Measurements from ENCODE around the gene ABHD3.
"Not testable (repeated sequence)": the region's sequence is repeated elsewhere in the genome, so short reads cannot be mapped to it uniquely, and the experiment has no call there.

Gene ABHD3

DNA sequence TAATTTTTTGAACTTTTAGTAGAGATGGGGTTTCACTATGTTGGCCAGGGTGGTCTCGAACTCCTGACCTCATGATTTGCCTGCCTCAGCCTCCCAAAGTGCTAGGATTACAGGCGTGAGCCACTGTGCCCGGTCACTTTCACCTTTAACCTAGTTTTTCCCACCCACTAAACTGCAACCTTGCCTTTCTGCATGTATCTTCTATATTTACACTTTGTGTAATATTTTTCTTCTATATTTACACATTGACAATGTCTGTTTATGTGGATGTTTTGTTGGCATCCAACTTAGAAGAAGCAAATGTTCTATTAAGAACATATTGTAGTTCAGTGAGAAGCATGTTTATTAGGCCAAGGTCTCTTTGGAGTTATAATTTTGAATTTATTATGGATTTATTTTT, 65.8 kb downstream of the ABHD3 start:
- no peak for DNase-seq

DNA sequence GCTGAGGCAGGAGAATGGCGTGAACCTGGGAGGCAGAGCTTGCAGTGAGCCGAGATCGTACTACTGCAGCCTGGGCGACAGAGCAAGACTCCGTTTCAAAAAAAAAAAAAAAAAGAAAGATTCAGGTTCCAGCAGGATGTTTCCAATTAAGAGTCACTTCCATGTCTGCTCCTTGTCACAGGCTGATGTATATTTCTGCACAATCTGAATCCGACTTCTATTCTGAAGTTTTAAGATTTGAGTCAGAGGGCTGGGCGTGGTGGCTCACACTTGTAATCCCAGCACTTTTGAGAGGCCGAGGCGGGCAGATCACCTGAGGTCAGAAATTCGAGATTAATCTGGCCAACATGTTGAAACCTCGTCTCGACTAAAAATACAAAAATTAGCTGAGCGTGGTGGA, 67.8 kb downstream of the ABHD3 start:
- no peak for DNase-seq

DNA sequence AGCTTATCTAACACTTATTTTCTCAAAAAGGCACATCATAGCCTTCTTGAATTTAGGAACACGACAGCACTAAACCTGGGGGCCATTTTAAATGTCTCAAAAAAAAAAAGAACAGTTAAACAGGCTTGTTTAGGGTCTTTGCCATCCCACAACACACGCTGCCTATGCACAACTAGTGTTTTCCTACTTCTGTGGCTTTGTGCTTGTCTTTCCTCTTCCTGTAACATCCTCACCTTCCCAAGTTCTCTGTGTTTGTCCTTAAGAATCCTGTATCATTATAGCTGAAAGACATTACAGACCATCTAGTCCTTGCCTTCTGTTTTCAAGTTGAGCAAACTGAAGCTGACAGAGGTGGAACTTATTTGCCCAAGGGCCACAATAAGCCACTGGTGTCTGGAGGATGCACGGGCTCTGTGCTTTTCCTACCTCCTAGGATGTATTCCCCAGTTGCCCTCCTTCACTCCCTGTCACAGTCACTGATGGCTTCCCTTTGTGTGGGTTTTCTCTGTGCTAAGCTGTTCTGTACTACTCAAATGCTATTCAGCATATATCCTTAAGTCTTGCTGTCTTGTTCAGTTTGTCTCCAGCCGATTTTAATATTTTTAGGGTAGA, 69.9 kb downstream of the ABHD3 start:
- no peak for DNase-seq

DNA sequence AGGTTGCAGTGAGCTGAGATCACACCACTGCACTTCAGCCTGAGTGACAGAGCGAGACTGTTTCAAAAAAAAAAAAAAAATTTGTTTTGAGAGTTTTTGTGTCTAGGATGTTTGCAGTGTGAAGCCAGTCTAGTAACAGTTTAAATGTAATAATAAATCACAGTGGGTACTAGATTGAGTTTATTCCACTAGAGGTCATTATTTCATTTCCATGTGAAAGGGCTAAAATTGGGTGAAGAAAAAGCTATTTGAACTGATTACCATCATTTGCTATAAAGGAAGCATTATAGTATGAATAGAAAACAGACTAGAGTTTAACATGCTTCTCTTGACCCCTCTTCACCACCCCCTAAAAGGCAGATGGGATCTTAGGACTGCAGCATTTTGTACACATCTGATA, 72.2 kb downstream of the ABHD3 start:
- DNase-seq: no peak

DNA sequence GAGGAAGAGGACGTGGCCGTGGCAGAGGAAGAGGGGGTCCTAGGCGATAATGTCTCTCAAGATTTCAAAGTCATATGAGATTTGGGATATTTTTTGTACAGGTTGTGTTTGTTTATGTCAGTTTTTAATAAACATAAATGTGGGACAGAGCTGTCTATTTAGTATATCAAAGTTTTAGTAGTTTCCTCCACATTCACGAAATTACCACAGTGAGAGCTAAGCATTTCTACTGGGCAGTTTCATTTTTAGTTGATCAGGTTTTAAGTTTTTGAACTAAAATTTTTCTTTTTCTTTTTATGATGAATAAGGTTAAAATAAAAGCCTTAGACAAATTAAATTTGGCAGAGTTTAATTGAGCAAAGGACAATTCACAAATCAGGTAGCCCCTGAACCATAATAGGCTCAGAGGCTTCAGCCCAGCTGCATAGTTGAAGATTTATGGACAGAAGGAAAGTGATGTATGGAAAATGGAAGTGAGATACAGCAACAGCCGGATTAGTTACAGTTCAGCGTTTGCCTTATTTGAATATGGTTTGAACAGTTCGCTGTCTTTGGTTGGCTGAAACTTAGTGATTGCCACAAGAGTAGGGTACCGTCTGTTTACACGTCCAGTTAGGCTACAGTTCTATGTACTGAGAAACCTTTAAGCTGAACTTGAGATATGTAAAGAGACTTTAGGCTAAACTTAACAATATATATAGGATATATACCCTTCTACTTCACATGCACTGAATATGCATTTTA, 75.3 kb downstream of the ABHD3 start:
- DNase-seq: no peak

DNA sequence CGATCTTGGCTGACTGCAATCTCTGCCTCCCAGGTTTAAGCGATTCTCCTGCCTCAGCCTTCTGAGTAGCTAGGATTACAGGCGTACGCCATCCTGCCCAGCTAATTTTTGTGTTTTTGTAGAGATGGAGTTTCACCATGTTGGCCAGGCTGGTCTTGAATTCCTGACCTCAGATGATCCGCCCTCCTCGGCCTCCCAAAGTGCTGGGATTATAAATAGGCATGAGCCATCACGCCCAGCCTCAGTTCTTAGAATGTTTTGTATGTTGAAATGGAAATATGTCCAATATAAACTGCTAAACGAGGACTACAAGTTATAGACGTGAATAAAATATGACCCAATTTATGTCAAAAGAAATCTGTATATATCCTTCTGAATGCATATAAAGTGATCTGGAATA, 82.9 kb downstream of the ABHD3 start:
- DNase-seq: not testable (repeated sequence)

DNA sequence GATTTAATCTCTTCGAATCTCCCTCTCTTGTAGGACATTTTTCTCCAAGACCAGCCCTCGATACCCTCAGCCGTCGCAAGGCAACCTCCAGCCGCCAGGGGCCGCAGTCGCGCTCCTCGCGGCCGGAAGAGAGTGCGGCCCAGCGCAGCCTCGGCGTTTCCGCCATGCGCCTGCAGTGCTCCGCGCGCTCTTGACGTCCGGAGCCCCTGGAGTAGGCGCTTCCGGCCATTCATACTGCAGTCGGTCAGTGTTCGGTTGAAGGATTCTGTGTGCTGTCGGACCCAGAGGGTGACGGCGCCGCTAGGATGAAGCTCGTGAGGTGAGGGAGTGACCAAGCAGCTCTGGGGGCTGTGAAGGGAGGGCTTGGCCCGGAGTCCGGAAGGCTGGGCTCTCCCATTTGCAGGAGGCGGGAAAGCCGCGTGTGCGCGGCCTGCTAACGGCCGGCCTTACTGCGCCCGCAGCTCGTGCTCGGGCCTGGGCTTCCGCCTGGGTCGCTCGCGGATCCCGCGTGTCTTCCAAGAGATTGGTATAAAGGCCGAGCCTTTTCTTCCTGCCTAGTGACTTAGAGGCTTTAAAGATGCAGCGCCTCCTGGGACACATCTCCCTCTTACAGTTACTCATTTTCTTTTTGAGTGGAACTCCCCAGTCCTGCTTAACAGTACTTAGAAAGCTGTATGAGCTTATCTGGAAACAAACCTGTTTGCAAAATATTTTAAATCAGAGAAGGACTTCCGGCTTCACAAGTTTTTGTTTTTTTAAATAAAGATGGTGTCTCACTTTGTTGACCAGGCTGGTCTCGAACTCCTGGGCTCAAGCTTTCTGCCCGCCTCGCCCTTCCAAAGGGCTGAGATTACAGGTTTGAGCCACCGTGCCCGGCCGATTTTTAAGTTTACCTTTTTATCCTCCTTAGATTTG, 92.2 kb downstream of the ABHD3 start, which contains the start of gene SNRPD1:
SNRPD1 (plus strand) TSS at position 190 of the 915 bp plus-strand sequence; CDS start at position 306, 116 bp downstream.
- peak; percentile 86 for DNase-seq

DNA sequence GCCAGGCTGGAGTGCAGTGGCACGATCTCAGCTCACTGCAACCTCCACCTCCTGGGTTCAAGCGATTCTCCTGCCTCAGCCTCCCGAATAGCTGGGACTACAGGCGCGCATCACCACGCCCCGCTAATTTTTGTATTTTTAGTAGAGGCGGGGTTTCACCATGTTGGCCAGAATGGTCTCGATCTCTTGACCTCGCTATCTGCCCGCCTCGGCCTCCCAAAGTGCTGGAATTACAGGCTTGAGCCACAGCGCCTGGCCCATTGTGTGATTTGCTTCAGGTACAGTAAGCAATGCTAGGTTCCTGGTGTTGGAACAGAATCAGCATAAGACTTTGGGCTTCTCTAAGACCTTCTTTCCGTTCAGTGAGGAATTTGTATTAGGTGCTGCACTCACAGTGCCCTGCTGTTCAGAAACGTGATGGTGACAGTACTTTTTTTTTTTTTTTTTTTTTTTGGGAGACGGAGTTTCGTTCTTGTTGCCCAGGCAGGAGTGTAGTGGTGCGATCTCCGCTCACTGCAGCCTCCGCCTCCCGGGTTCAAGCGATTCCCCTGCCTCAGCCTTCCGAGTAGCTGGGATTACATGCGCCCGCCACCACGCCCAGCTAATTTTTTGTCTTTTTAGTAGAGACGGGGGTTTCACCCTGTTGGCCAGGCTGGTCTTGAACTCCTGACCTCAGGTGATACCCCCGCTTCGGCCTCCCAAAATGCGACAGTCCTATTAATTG, 93.0 kb downstream of the ABHD3 start:
- not testable (repeated sequence) for DNase-seq

DNA sequence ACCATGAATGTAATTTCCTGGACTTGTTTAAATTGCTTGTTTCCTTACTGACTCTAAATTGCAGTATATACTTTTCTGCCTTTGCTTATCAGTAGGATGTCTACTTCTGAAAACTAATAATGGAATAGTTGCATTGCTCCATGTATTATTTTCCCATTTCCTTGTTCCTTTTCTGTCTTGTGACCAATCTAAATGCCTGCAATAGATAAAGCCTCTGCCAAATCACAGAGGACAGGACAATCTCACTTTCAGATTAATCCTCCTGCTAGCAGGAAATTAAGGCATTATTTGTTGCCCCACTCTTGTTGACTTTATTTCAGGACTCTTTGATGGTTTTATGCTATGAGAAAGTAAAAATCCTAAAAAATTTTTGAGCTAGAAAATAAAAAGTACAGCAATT, 99.4 kb downstream of the ABHD3 start:
- DNase-seq: no peak

DNA sequence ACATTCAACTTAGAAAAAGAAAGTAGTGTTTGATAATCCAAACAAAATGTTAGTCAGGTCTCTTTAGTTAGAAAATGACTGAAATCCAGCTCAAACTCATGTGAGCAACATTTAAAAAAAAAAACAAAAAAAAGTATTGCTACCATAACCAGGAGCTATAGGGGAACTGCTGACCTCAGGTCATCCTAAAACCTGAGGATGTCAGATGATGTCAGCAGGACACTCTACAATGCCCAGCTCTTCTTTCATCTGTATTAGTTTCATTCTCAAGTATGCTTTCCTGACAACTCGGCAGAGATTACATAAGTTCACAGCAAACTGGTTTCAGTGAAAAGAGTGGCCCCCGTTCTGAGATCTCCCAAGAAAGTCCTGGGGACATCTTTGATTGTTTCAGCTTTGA, 99.9 kb downstream of the ABHD3 start:
- DNase-seq: no peak

DNA sequence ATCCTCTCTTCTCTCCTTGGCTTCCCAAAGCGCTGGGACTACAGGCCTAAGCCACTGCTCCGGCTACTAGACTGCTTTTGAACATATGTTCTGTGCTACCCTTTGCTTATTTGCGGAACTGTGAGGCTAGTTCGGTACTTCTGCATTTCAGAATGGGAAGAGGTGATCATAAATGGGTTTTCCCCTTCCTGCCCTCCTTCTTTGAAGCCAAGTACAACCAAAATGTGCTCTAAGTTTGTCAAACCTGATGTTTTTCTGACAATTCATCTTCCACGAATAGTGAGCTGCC, 102.3 kb downstream of the ABHD3 start:
- no peak for DNase-seq

All from DMS79 treated with DMSO at 0.1 percent for 48 hours (cell line).